ENCODE results near the gene CACNA1C.

CACNA1C gene

DNA sequence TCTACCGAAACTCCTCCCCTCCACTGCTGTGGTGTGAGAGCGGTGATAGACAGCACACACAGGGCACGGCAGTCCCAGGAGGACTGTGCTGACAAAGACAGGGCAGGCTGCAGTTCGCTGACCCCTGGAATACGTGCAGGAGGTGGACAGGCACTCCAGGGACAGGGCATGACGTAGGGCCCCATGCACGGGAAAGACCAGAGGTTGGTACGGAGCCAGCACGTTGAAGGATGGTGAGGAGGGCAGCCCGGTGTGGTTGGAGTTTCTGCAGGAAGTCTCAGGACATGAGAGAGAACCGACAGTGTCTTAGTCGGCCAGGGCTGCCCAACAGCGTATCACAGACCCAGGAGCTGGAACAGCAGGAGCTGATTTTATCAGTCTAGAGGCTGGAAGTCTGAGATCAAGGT is 487.8 kb downstream of the CACNA1C start:
- peaks cover 7% of the 10 kb centered on the region for H3K27me3 ChIP-seq
- TF ChIP-seq, protein P1, sequence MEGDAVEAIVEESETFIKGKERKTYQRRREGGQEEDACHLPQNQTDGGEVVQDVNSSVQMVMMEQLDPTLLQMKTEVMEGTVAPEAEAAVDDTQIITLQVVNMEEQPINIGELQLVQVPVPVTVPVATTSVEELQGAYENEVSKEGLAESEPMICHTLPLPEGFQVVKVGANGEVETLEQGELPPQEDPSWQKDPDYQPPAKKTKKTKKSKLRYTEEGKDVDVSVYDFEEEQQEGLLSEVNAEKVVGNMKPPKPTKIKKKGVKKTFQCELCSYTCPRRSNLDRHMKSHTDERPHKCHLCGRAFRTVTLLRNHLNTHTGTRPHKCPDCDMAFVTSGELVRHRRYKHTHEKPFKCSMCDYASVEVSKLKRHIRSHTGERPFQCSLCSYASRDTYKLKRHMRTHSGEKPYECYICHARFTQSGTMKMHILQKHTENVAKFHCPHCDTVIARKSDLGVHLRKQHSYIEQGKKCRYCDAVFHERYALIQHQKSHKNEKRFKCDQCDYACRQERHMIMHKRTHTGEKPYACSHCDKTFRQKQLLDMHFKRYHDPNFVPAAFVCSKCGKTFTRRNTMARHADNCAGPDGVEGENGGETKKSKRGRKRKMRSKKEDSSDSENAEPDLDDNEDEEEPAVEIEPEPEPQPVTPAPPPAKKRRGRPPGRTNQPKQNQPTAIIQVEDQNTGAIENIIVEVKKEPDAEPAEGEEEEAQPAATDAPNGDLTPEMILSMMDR (IDR thresholded peaks at IDR 0.05; ENCODE audit: low read depth, low read length), result no peak
- no peak overlapping the region for H3K4me3 ChIP-seq (ENCODE audit: low read depth, low read length)
- DNase-seq, result no peak
- no peaks in the 10 kb centered on the region for H3K4me1 ChIP-seq
- H3K9me3 ChIP-seq, result no peaks in the 10 kb centered on the region
- no peaks in the 10 kb centered on the region for H3K36me3 ChIP-seq

DNA sequence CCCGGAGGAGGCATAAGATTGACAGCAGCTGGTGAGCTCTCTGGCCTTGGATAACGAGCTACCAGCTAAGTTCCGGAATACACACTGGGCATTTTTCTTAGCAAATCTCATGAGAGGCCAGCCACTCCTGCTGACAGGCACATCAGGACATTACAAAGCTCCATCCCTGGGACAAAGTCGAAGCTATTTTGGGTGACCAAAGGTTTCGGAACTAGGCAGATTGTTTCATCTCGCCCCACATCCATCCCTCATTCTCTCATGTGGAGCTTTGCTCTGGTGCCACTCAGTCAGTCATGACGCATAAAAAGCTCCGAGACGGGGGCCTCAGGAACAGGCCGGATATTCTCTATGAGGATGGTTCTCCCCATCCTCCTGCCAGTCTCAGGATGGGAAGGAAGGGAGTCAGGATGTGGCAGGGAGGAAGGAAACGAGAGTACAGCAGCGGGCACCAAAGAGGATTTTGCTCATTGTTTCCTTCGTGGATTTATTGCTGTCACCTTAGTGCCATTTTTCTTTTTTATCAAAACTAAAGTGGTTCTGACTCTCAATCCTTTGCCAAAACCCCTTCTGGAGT is 488.9 kb downstream of the CACNA1C start:
- TF ChIP-seq, protein P1 (IDR thresholded peaks at IDR 0.05; ENCODE audit: low read depth, low read length), result no peak
- Histone ChIP-seq H3K36me3 (no peaks in the 10 kb centered on the region), H3K4me1 (no peaks in the 10 kb centered on the region), H3K9me3 (no peaks in the 10 kb centered on the region), H3K27me3 (peaks cover 7% of the 10 kb centered on the region), H3K4me3 (ENCODE audit: low read depth, low read length) (no peak overlapping the region)
- DNase-seq, result no peak

DNA sequence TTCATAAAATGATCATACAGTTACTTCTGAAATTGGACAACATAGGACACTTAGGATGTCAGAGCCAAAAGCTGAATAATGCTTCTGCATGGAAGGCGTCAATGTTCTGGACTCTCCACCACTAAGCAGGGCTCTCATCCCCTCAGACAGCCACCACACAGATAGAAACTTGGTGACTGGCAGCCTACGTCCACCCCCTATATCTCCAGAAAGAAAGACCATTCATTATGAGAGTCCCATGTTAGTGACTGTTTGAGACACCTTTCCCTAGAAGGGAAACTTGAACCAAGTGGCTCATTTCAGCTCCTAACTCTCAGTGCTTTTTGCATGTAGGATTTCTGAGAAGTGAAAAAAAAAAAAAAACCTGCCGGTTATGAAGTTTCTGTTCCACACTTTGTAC is 491.0 kb downstream of the CACNA1C start:
- H3K36me3 ChIP-seq, result no peaks in the 10 kb centered on the region
- H3K27me3 ChIP-seq, result peaks cover 7% of the 10 kb centered on the region
- H3K9me3 ChIP-seq, result no peaks in the 10 kb centered on the region
- no peak for DNase-seq
- no peaks in the 10 kb centered on the region for H3K4me1 ChIP-seq
- no peak overlapping the region for H3K4me3 ChIP-seq (ENCODE audit: low read depth, low read length)
- TF ChIP-seq, protein P1 (IDR thresholded peaks at IDR 0.05; ENCODE audit: low read depth, low read length), result no peak

DNA sequence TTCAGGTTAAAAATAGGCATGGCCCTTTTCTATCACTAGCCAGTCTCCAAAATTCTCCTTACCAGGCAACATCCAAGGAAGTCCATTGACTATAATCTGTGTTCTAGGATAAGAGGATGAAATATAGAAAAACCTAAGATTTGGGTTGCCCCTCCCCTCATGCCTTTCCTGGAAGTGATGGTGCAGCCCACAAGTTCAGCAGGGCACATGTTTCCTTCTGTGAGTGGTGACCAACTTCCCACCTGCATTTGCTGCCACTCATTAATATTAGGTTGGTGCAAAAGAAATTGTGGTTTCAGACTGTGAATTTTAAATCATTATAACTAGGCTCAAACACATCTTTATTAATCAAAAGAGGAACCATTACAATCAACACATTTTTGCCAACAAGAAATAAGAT is 491.4 kb downstream of the CACNA1C start:
- Histone ChIP-seq H3K27me3 (peaks cover 7% of the 10 kb centered on the region), H3K4me1 (no peaks in the 10 kb centered on the region)

GRCh38 chr12:2547273-2548044 is 494.7 kb downstream of the CACNA1C start:
- TF ChIP-seq, protein P1 (IDR thresholded peaks at IDR 0.05; ENCODE audit: low read depth, low read length), result no peak
- no peak for DNase-seq
- no peaks in the 10 kb centered on the region for H3K9me3 ChIP-seq

More for the DNA sequence above, 491.4 kb downstream of the CACNA1C start:
- no peak for DNase-seq
- TF ChIP-seq, protein P1 (IDR thresholded peaks at IDR 0.05; ENCODE audit: low read depth, low read length), result no peak
- H3K4me3 ChIP-seq (ENCODE audit: low read depth, low read length), result no peak overlapping the region
- H3K9me3 ChIP-seq, result no peaks in the 10 kb centered on the region
- H3K36me3 ChIP-seq, result no peaks in the 10 kb centered on the region

GRCh38 chr12:2548081-2548480 is 495.3 kb downstream of the CACNA1C start:
- Histone ChIP-seq H3K4me3 (ENCODE audit: low read depth, low read length) (no peak overlapping the region), H3K4me1 (no peaks in the 10 kb centered on the region), H3K27me3 (peaks cover 11% of the 10 kb centered on the region), H3K9me3 (no peaks in the 10 kb centered on the region), H3K36me3 (no peaks in the 10 kb centered on the region)
- TF ChIP-seq, protein P1 (IDR thresholded peaks at IDR 0.05; ENCODE audit: low read depth, low read length), result no peak
- no peak for DNase-seq

More at GRCh38 chr12:2547273-2548044, 494.7 kb downstream of the CACNA1C start:
- no peaks in the 10 kb centered on the region for H3K4me1 ChIP-seq
- no peaks in the 10 kb centered on the region for H3K36me3 ChIP-seq
- no peak overlapping the region for H3K4me3 ChIP-seq (ENCODE audit: low read depth, low read length)
- H3K27me3 ChIP-seq, result peaks cover 7% of the 10 kb centered on the region
